Muscle of leg (tissue), 11 donors: ENCODE results near the gene SST. TPM values are rescaled to one million over a fixed set of nuclear protein-coding genes. Genes with fewer than 3 reads are reported as not detected.

Experiments
- DNase-seq: peaks from one replicate; pipeline ENCODE4 v3.0.0; 2013
- H3K27ac ChIP-seq: one replicate; pipeline ENCODE4 v1.5.1; 2013; ENCODE audit warnings: mild to moderate bottlenecking, low read length, control low read depth
- H3K27me3 ChIP-seq: one replicate; pipeline ENCODE4 v1.6.1; 2013; ENCODE audit warnings: low read length; ENCODE audit not compliant: control insufficient read depth, insufficient read depth
- H3K36me3 ChIP-seq: one replicate; pipeline ENCODE4 v1.6.1; 2013; ENCODE audit warnings: low read length; ENCODE audit not compliant: control insufficient read depth, insufficient read depth
- H3K4me1 ChIP-seq: one replicate; pipeline ENCODE4 v1.6.1; 2013; ENCODE audit warnings: low read length; ENCODE audit not compliant: control insufficient read depth, insufficient read depth
- H3K4me3 ChIP-seq: one replicate; pipeline ENCODE4 v1.5.1; 2013; ENCODE audit warnings: low read length, control low read depth
- H3K9me3 ChIP-seq: replicated peaks from 2 replicates; pipeline ENCODE4 v1.6.1; 2013; ENCODE audit warnings: low read depth, low read length; ENCODE audit not compliant: control insufficient read depth
- WGBS: methylation state at CpG from one replicate; pipeline ENCODE4 v1.1.5; 2013; ENCODE audit warnings: missing lambda C conversion rate; ENCODE audit not compliant: insufficient coverage; 5-methylcytosine and 5-hydroxymethylcytosine counted together
- polyA plus RNA-seq, 8 donors: library from polyadenylated mRNA; unstranded; fragments of 120-200 nt; gene quantifications; one replicate each; pipeline versions ENCODE4 v1.2.1 to v1.2.3, GENCODE V29; 2013; ENCODE audit warnings: inconsistent platforms in 1 of 8, low replicate concordance in 1 of 8; ENCODE audit not compliant: insufficient read length in 8 of 8, insufficient read depth in 1 of 8
- total RNA-seq: library from RNA; stranded (reverse); fragments of 120-200 nt; gene quantifications from one replicate; pipeline ENCODE4 v1.2.4, GENCODE V29; 2013

Gene SST
- total and polyA plus RNA-seq, 9 donors, result 0.27 to 7.9 (median 1.8) TPM; not detected in 4

- no peaks in the 10 kb centered on the region for H3K27me3 ChIP-seq
- no peaks in the 10 kb centered on the region for H3K9me3 ChIP-seq
- no peak overlapping the region for H3K27ac ChIP-seq
Observed at GRCh38 chr3:187636528-187636927, 33.7 kb downstream of the SST start.

GRCh38 chr3:187630404-187630803, 39.8 kb downstream of the SST start:
- H3K36me3 ChIP-seq, result no peaks in the 10 kb centered on the region
- 17% methylated on average over 1 of the region's 3 CpGs for WGBS
- no peaks in the 10 kb centered on the region for H3K9me3 ChIP-seq
- H3K4me3 ChIP-seq, result no peak overlapping the region
- no peaks in the 10 kb centered on the region for H3K4me1 ChIP-seq
- H3K27me3 ChIP-seq, result no peaks in the 10 kb centered on the region
- DNase-seq, result no peak
- H3K27ac ChIP-seq, result no peak overlapping the region

More at GRCh38 chr3:187636528-187636927, 33.7 kb downstream of the SST start:
- Histone ChIP-seq H3K4me1 (no peaks in the 10 kb centered on the region), H3K4me3 (no peak overlapping the region), H3K36me3 (no peaks in the 10 kb centered on the region)
- DNase-seq, result no peak

- H3K4me1 ChIP-seq, result no peaks in the 10 kb centered on the region
- no peaks in the 10 kb centered on the region for H3K9me3 ChIP-seq
- H3K4me3 ChIP-seq, result no peak overlapping the region
- no peak for DNase-seq
- H3K27ac ChIP-seq, result no peak overlapping the region
- no CpG with 5 or more reads among the region's 4 CpGs for WGBS
- H3K36me3 ChIP-seq, result no peaks in the 10 kb centered on the region
- H3K27me3 ChIP-seq, result no peaks in the 10 kb centered on the region
Observed at GRCh38 chr3:187629711-187630110, 40.5 kb downstream of the SST start.

- 0% methylated on average over 1 of the region's 3 CpGs for WGBS
- Histone ChIP-seq H3K4me1 (no peaks in the 10 kb centered on the region), H3K4me3 (no peak overlapping the region), H3K9me3 (no peaks in the 10 kb centered on the region), H3K27me3 (no peaks in the 10 kb centered on the region), H3K27ac (no peak overlapping the region), H3K36me3 (no peaks in the 10 kb centered on the region)
- DNase-seq, result peak; percentile 28
Observed at GRCh38 chr3:187628169-187628568, 42.0 kb downstream of the SST start.

GRCh38 chr3:187626581-187626980, 43.6 kb downstream of the SST start:
- no peaks in the 10 kb centered on the region for H3K4me1 ChIP-seq
- H3K36me3 ChIP-seq, result no peaks in the 10 kb centered on the region
- no peak for DNase-seq
- no peaks in the 10 kb centered on the region for H3K27me3 ChIP-seq
- H3K27ac ChIP-seq, result no peak overlapping the region
- WGBS, result no CpG with 5 or more reads among the region's 2 CpGs
- no peaks in the 10 kb centered on the region for H3K9me3 ChIP-seq
- no peak overlapping the region for H3K4me3 ChIP-seq

- H3K9me3 ChIP-seq, result no peaks in the 10 kb centered on the region
- H3K27me3 ChIP-seq, result no peaks in the 10 kb centered on the region
- H3K4me3 ChIP-seq, result no peak overlapping the region
- no peak for DNase-seq
- no peak overlapping the region for H3K27ac ChIP-seq
- 51% methylated on average over 3 of the region's 4 CpGs for WGBS
- no peaks in the 10 kb centered on the region for H3K4me1 ChIP-seq
- no peaks in the 10 kb centered on the region for H3K36me3 ChIP-seq
Observed at GRCh38 chr3:187624588-187624987, 45.6 kb downstream of the SST start.

- Histone ChIP-seq H3K4me1 (no peaks in the 10 kb centered on the region), H3K27me3 (no peaks in the 10 kb centered on the region), H3K36me3 (no peaks in the 10 kb centered on the region), H3K4me3 (no peak overlapping the region), H3K9me3 (no peaks in the 10 kb centered on the region), H3K27ac (no peak overlapping the region)
- DNase-seq, result no peak
- WGBS, result 41% methylated on average over 3 of the region's 5 CpGs
Observed at GRCh38 chr3:187623285-187623814, 46.8 kb downstream of the SST start.

GRCh38 chr3:187621881-187622280, 48.3 kb downstream of the SST start:
- Histone ChIP-seq H3K4me1 (no peaks in the 10 kb centered on the region), H3K9me3 (no peaks in the 10 kb centered on the region), H3K27ac (no peak overlapping the region), H3K27me3 (no peaks in the 10 kb centered on the region), H3K4me3 (no peak overlapping the region), H3K36me3 (no peaks in the 10 kb centered on the region)
- 83% methylated on average over 1 of the region's 2 CpGs for WGBS
- no peak for DNase-seq

- no peak overlapping the region for H3K4me3 ChIP-seq
- no peak for DNase-seq
- H3K36me3 ChIP-seq, result no peaks in the 10 kb centered on the region
- H3K27me3 ChIP-seq, result no peaks in the 10 kb centered on the region
- no CpG with 5 or more reads among the region's 2 CpGs for WGBS
- no peaks in the 10 kb centered on the region for H3K4me1 ChIP-seq
- no peaks in the 10 kb centered on the region for H3K9me3 ChIP-seq
- H3K27ac ChIP-seq, result no peak overlapping the region
Observed at GRCh38 chr3:187619461-187619860, 50.7 kb downstream of the SST start.
